ENCODE results near the gene PRAMEF1.

PRAMEF1 gene

GRCh38 chr1:12764016-12764415, 27.2 kb upstream of the PRAMEF1 start:
- no peak overlapping the region for H3K27ac ChIP-seq (ENCODE audit: low read length)
- H2AFZ ChIP-seq (ENCODE audit: low read depth, low read length) = no peak overlapping the region
- H3K4me3 ChIP-seq (ENCODE audit: low read length) = no peak overlapping the region
- no peak for TF ChIP-seq EZH2phosphoT487 (IDR thresholded peaks at IDR 0.05; ENCODE audit: low read depth)
- no peak for TF ChIP-seq CTCF (IDR thresholded peaks at IDR 0.05; ENCODE audit: low read depth, low read length)
- H3K9me3 ChIP-seq (ENCODE audit: insufficient read depth, low read length) = no peaks in the 10 kb centered on the region
- H3K27me3 ChIP-seq (ENCODE audit: low read depth, low read length) = no peaks in the 10 kb centered on the region
- H3K4me1 ChIP-seq (ENCODE audit: low read length) = no peaks in the 10 kb centered on the region
- no peaks in the 10 kb centered on the region for H3K79me2 ChIP-seq (ENCODE audit: low read length)
- H3K9ac ChIP-seq (ENCODE audit: low read length) = no peak overlapping the region
- H3K4me2 ChIP-seq (ENCODE audit: low read length) = no peak overlapping the region
- no peaks in the 10 kb centered on the region for H4K20me1 ChIP-seq (ENCODE audit: insufficient read depth, low read length)
- no peaks in the 10 kb centered on the region for H3K36me3 ChIP-seq (replicated peaks; ENCODE audit: low read depth, low read length)

GRCh38 chr1:12769031-12769430, 22.2 kb upstream of the PRAMEF1 start:
- Histone ChIP-seq H3K36me3 (replicated peaks; ENCODE audit: low read depth, low read length) (no peaks in the 10 kb centered on the region), H3K79me2 (ENCODE audit: low read length) (no peaks in the 10 kb centered on the region), H3K4me1 (ENCODE audit: low read length) (no peaks in the 10 kb centered on the region), H3K4me3 (ENCODE audit: low read length) (no peak overlapping the region), H2AFZ (ENCODE audit: low read depth, low read length) (no peak overlapping the region), H3K27me3 (ENCODE audit: low read depth, low read length) (no peaks in the 10 kb centered on the region), H3K9me3 (ENCODE audit: insufficient read depth, low read length) (no peaks in the 10 kb centered on the region), H4K20me1 (ENCODE audit: insufficient read depth, low read length) (no peaks in the 10 kb centered on the region), H3K4me2 (ENCODE audit: low read length) (no peak overlapping the region), H3K9ac (ENCODE audit: low read length) (no peak overlapping the region), H3K27ac (ENCODE audit: low read length) (no peak overlapping the region)
- TF ChIP-seq EZH2phosphoT487 (IDR thresholded peaks at IDR 0.05; ENCODE audit: low read depth) (no peak), CTCF (IDR thresholded peaks at IDR 0.05; ENCODE audit: low read depth, low read length) (no peak)

- TF ChIP-seq CTCF (IDR thresholded peaks at IDR 0.05; ENCODE audit: low read depth, low read length) = no peak
- TF ChIP-seq EZH2phosphoT487 (IDR thresholded peaks at IDR 0.05; ENCODE audit: low read depth) = no peak
Observed at GRCh38 chr1:12769976-12770505, 21.2 kb upstream of the PRAMEF1 start.

GRCh38 chr1:12770620-12771019, 20.6 kb upstream of the PRAMEF1 start:
- H3K36me3 ChIP-seq (replicated peaks; ENCODE audit: low read depth, low read length) = no peaks in the 10 kb centered on the region
- H3K27ac ChIP-seq (ENCODE audit: low read length) = no peak overlapping the region
- H2AFZ ChIP-seq (ENCODE audit: low read depth, low read length) = no peak overlapping the region
- H3K9me3 ChIP-seq (ENCODE audit: insufficient read depth, low read length) = no peaks in the 10 kb centered on the region
- H3K4me1 ChIP-seq (ENCODE audit: low read length) = no peaks in the 10 kb centered on the region
- no peak overlapping the region for H3K4me3 ChIP-seq (ENCODE audit: low read length)
- no peaks in the 10 kb centered on the region for H3K79me2 ChIP-seq (ENCODE audit: low read length)
- H3K9ac ChIP-seq (ENCODE audit: low read length) = no peak overlapping the region
- no peaks in the 10 kb centered on the region for H3K27me3 ChIP-seq (ENCODE audit: low read depth, low read length)
- H3K4me2 ChIP-seq (ENCODE audit: low read length) = no peak overlapping the region
- H4K20me1 ChIP-seq (ENCODE audit: insufficient read depth, low read length) = no peaks in the 10 kb centered on the region
- TF ChIP-seq EZH2phosphoT487 (IDR thresholded peaks at IDR 0.05; ENCODE audit: low read depth) (no peak), CTCF (IDR thresholded peaks at IDR 0.05; ENCODE audit: low read depth, low read length) (no peak)

More at GRCh38 chr1:12769976-12770505, 21.2 kb upstream of the PRAMEF1 start:
- Histone ChIP-seq H3K36me3 (replicated peaks; ENCODE audit: low read depth, low read length) (no peaks in the 10 kb centered on the region), H3K4me2 (ENCODE audit: low read length) (no peak overlapping the region), H2AFZ (ENCODE audit: low read depth, low read length) (no peak overlapping the region), H3K4me1 (ENCODE audit: low read length) (no peaks in the 10 kb centered on the region), H3K4me3 (ENCODE audit: low read length) (no peak overlapping the region), H3K9ac (ENCODE audit: low read length) (no peak overlapping the region), H3K27me3 (ENCODE audit: low read depth, low read length) (no peaks in the 10 kb centered on the region), H3K9me3 (ENCODE audit: insufficient read depth, low read length) (no peaks in the 10 kb centered on the region), H4K20me1 (ENCODE audit: insufficient read depth, low read length) (no peaks in the 10 kb centered on the region), H3K27ac (ENCODE audit: low read length) (no peak overlapping the region), H3K79me2 (ENCODE audit: low read length) (no peaks in the 10 kb centered on the region)

Measured in OCI-LY3 (cell line).